Urothelium cell line (cell line): ENCODE measurements around the gene PLN.
A peak's percentile ranks its signal among the peaks of the same experiment; 100 is the strongest.

ENCODE experiments used
- DNase-seq: peaks from one replicate; pipeline ENCODE4 v3.0.0; 2011; ENCODE audit warnings: low spot score, mixed read lengths
- FAIRE-seq: peaks from 2 replicates; lab custom pipeline; 2011; peaks lifted over from hg19 to GRCh38; lab: Jason Lieb, UNC

The PLN gene

GRCh38 chr6:118577972-118578371, 29.9 kb downstream of the PLN start:
- no peak for FAIRE-seq
- DNase-seq = no peak

- no peak for FAIRE-seq
- DNase-seq = no peak
Observed at GRCh38 chr6:118578617-118579016, 30.5 kb downstream of the PLN start.

GRCh38 chr6:118579786-118580185, 31.7 kb downstream of the PLN start:
- FAIRE-seq = no peak
- DNase-seq = no peak

GRCh38 chr6:118580585-118581419, 32.7 kb downstream of the PLN start:
- DNase-seq = peak; percentile 38
- FAIRE-seq = no peak

GRCh38 chr6:118581489-118581959, 33.4 kb downstream of the PLN start:
- FAIRE-seq (no peak), DNase-seq (no peak)

GRCh38 chr6:118584911-118585310, 36.8 kb downstream of the PLN start:
- no peak for DNase-seq

GRCh38 chr6:118586746-118587485, 38.8 kb downstream of the PLN start:
- FAIRE-seq = no peak

More at GRCh38 chr6:118584911-118585310, 36.8 kb downstream of the PLN start:
- FAIRE-seq = no peak

GRCh38 chr6:118588626-118589025, 40.5 kb downstream of the PLN start:
- FAIRE-seq (no peak), DNase-seq (no peak)

More at GRCh38 chr6:118586746-118587485, 38.8 kb downstream of the PLN start:
- DNase-seq = no peak

- FAIRE-seq = no peak
Observed at GRCh38 chr6:118589186-118589585, 41.1 kb downstream of the PLN start.

GRCh38 chr6:118589649-118590365, 41.7 kb downstream of the PLN start:
- DNase-seq (no peak), FAIRE-seq (no peak)

More at GRCh38 chr6:118589186-118589585, 41.1 kb downstream of the PLN start:
- DNase-seq = no peak

GRCh38 chr6:118591897-118592296, 43.8 kb downstream of the PLN start:
- DNase-seq (no peak), FAIRE-seq (no peak)

- FAIRE-seq (no peak), DNase-seq (no peak)
Observed at GRCh38 chr6:118594877-118595276, 46.8 kb downstream of the PLN start.

GRCh38 chr6:118596774-118597320, 48.8 kb downstream of the PLN start:
- FAIRE-seq (no peak), DNase-seq (no peak)

GRCh38 chr6:118597636-118598035, 49.5 kb downstream of the PLN start:
- DNase-seq (no peak), FAIRE-seq (no peak)

- DNase-seq (no peak), FAIRE-seq (no peak)
Observed at GRCh38 chr6:118598324-118598723, 50.2 kb downstream of the PLN start.

- FAIRE-seq (no peak), DNase-seq (no peak)
Observed at GRCh38 chr6:118602300-118602699, 54.2 kb downstream of the PLN start.

GRCh38 chr6:118603372-118603771, 55.3 kb downstream of the PLN start:
- no peak for FAIRE-seq

GRCh38 chr6:118606268-118606667, 58.2 kb downstream of the PLN start:
- FAIRE-seq (no peak), DNase-seq (no peak)

More at GRCh38 chr6:118603372-118603771, 55.3 kb downstream of the PLN start:
- DNase-seq = no peak

GRCh38 chr6:118606858-118607257, 58.8 kb downstream of the PLN start:
- DNase-seq (no peak), FAIRE-seq (no peak)
